ENCODE data around the gene RAB11B.
"Not testable (repeated sequence)": the region's sequence is repeated elsewhere in the genome, so short reads cannot be mapped to it uniquely, and the experiment has no call there.

Gene RAB11B

DNA sequence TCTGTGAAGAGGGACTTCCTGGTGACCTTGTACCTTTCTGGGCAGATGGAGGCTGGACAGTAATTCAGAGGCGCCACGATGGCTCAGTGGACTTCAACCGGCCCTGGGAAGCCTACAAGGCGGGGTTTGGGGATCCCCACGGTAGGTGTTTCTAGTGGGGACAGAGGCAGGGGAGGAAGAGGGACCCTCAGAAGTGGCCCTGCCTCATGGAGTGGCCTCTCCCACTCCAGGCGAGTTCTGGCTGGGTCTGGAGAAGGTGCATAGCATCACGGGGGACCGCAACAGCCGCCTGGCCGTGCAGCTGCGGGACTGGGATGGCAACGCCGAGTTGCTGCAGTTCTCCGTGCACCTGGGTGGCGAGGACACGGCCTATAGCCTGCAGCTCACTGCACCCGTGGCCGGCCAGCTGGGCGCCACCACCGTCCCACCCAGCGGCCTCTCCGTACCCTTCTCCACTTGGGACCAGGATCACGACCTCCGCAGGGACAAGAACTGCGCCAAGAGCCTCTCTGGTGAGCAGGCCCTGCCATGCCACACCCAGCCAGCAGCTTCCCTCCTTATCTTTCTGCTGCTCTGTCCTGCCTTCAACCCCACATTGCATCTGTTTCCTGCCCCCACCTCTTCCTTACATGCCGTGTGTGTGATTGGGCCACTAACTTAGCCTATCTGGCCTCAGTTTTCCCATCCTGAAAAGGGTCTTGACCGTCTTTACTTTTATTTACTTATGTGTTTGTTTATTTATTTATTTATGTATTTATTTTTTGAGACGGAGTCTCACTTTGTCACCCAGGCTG lies 19.0 kb upstream of the RAB11B start:
- DNase-seq: no peak

DNA sequence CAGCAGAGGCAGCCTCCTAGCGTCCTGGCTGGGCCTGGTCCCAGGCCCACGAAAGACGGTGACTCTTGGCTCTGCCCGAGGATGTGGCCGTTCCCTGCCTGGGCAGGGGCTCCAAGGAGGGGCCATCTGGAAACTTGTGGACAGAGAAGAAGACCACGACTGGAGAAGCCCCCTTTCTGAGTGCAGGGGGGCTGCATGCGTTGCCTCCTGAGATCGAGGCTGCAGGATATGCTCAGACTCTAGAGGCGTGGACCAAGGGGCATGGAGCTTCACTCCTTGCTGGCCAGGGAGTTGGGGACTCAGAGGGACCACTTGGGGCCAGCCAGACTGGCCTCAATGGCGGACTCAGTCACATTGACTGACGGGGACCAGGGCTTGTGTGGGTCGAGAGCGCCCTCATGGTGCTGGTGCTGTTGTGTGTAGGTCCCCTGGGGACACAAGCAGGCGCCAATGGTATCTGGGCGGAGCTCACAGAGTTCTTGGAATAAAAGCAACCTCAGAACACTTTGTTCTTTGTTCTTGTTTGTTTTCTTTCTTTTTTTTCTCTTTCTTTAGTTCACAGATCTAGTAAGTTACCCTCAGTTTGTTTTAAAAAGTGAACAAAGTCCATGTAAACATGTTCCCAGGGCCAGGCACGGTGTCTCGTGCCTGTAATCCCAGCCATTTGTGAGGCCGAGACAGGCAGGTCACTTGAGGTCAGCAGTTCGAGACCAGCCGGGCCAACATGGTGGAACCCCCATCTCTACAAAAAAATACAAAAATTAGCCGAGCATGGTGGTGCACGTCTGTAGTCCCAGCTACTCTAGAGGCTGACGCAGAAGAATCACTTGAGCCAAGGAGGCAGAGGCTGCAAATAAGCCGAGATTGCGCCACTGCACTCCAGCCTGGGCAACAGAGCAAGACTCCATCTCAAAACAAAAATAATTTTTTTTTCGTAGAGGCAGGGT lies 16.0 kb upstream of the RAB11B start:
- DNase-seq: no peak

DNA sequence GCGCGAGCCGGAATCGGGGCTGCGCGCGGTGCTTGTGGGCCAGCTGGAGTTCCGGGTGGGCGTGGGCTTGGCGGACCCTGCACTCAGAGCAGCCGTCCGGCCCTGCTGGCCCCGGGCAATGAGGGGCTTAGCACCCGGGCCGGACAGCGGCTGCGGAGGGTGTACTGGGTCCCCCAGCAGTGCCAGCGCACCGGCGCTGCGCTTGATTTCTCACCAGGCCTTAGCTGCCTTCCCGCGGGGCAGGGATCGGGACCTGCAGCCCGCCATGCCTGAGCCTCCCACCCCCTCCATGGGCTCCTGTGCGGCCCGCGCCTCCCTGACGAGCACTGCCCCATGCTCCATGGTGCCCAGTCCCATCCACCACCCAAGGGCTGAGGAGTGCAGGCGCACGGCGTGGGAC lies 14.4 kb upstream of the RAB11B start:
- DNase-seq: not testable (repeated sequence)

DNA sequence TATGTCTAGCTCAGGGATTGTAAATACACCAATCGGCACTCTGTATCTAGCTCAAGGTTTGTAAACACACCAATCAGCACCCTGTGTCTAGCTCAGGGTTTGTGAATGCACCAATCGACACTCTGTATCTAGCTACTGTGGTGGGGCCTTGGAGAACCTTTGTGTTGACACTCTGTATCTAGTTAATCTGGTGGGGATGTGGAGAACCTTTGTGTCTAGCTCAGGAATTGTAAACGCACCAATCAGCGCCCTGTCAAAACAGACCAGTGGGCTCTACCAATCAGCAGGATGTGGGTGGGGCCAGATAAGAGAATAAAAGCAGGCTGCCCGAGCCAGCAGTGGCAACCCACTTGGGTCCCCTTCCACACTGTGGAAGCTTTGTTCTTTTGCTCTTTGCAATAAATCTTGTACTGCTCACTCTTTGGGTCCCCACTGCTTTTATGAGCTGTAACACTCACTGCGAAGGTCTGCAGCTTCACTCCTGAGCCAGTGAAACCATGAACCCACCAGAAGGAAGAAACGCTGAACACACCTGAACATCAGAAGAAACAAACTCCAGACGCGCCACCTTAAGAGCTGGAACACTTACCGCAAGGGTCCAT lies 13.7 kb upstream of the RAB11B start:
- DNase-seq: not testable (repeated sequence)

DNA sequence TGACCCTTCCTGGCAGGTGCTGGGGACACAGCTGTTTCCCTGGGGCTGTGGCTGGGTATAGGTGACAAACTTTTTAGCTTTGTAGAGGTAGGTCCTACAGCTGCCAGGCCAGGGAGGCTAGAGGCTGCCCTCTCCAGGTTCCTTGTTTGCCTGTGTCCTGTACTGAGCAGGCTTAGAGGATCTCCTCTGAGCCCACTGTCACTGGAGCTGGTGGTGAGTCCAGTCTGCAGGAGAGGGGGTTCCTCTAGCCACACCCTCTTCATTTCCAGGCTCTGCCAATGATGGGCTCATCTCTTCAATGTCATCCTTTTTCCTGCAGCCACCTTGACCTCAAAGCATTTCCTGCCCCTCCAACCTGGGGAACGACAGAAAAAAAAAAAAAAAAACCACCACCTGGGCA lies 12.6 kb upstream of the RAB11B start:
- no peak for DNase-seq

DNA sequence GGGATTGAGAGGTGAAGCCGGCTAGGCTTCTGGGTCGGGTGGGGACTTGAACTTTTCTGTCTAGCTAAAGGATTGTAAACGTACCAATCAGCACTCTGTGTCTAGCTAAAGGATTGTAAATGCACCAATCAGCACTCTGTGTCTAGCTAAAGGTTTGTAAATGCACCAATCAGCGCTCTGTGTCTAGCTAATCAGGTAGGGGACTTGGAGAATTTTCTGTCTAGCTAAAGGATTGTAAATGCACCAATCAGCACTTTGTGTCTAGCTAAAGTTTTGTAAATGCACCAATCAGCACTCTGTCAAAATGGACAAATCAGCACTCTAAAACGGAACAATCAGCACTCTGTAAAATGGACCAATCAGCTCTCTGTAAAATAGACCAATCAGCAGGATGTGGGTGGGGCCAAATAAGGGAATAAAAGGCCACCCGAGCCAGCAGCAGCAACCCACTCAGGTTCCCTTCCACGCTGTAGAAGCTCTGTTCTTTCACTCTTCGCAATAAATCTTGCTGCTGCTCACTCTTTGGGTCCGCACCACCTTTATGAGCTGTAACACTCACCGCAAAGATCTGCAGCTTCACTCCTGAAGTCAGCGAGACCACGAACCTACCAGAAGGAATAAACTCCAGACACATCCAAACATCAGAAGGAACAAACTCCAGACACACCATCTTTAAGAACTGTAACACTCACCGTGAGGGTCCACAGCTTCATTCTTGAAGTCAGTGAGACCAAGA lies 10.8 kb upstream of the RAB11B start:
- not testable (repeated sequence) for DNase-seq

DNA sequence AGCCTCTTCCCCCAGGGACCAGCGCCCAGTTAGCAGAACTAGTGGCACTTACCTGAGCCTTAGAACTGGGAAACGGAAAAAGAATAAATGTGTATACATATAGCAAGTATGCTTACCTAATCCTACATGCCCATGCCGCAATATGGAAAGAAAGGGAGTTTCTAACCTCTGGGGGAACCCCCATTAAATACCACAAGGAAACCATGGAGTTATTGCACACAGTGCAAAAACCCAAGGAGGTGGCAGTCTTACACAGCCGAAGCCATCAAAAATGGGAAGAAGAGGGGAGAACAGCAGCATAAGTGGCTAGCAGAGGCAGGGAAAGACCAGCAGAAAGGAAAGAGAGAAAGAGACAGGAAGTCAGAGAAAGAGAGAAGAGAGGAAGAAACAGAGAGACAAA lies 5.6 kb upstream of the RAB11B start:
- not testable (repeated sequence) for DNase-seq

DNA sequence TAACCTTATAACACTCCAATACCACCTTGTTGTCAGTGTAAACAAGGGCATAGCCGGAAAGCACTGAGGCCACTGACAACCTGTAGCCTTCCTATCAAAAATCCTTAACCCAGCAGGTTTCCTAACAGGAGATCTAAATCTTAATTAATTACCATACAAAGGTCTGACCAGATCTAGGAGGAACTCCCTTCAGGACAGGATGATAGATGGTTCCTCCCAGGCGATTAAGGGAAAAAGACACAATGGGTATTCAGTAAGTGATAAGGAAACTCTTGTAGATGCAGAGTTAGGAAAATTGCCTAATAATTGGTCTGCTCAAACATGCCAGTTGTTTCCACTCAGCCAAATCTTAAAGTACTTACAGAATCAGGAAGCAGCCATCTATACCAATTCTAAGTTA lies 5.1 kb upstream of the RAB11B start:
- DNase-seq: not testable (repeated sequence)

DNA sequence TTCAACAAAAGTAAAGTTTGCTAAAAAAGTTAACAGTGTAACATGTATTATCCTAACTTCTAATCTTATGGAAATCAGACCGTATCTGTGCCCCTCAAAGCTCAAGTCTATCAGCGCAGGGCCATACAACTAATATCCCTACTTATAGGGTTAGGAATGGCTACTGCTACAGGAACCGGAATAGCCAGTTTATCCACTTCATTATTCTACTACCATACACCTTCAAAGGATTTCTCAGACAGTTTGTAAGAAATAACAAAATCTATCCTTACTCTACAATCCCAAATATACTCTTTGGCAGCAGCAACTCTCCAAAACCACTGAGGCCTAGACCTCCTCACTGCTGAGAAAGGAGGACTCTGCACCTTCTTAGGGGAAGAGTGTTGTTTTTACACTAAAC lies 4.6 kb upstream of the RAB11B start:
- not testable (repeated sequence) for DNase-seq

DNA sequence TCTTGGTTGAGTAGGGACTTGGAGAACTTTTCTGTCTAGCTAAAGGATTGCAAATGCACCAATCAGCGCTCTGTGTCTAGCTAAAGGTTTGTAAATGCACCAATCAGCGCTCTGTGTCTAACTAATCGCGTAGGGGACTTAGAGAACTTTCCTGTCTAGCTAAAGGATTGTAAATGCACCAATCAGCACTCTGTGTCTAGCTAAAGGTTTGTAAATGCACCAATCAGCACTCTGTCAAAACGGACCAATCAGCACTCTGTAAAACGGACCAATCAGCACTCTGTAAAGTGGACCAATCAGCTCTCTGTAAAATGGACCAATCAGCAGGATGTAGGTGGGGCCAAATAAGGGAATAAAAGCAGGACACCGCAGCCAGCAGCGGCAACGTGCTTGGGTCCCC lies 3.7 kb upstream of the RAB11B start:
- not testable (repeated sequence) for DNase-seq

DNA sequence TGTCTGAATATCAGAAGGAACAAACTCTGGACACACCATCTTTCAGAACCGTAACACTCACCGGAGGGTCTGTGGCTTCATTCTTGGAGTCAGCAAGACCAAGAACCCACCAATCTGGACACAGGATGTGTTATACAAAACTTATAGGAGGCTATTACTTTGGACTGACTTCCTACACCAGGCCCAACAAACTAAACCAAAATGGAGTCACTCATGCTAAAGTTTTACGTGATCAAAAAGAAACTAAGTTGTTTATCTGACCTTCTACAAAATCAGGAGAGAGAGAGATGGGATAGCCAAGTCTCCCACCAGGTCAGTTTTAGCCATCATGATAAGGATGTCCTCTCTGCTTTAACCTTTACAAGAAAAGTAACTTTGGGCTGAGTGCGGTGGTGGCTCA lies 3.2 kb upstream of the RAB11B start:
- DNase-seq: no peak

DNA sequence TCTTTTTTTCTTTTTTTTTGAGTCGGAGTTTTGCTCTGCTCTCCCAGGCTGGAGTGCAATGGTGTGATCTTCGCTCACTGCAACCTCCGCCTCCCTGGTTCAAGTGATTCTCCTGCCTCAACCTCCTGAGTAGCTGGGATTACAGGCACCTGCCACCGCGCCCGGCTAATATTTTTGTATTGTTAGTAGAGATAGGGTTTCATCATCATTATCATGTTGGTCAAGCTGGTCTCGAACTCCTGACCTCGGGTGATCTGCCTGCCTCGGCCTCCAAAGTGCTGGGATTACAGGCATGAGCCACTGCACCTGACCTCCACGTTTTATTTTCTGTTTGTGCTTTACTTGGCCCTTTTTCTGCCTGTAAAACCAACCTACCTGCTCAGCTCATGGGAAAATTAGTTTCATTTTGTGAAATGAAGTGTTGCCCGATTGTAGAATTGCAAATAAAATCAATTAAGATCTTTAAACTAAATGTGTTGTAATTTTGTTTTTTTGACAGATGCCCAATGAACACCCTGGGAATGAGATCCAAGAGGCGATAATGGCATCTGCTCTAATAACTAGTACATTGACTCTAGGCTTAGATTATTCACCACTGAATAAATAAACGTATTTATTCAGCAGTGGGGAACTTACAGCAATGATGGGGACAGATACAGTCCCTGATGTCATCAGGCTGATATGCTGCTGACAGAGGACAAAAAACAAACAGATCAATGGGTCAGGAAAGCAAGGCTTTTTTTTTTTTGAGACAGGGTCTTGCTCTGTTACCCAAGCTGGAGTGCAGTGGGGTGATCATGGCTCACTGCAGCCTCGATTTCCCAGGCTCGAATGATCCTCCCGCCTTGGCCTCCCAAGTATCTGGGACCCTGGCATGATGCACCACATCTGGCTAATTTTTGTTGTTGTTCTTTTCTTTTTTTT lies 2.2 kb upstream of the RAB11B start:
- DNase-seq: no peak

DNA sequence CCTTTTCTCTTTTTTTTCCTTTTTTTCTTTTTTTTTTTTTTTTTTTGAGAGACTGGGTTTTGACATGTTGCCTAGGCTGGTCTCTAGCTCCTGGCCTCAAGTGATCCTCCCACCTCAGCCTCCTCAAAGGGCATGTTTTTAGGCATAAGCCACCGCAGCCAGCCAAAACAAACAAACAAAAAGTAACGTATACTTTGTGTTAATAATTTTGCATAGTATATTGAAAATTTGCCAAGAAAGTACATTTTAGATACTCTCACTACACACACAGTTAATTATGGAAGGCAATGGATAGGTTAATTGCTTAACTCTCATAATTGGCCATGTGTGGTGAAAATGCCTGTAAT lies 1.6 kb upstream of the RAB11B start:
- no peak for DNase-seq

DNA sequence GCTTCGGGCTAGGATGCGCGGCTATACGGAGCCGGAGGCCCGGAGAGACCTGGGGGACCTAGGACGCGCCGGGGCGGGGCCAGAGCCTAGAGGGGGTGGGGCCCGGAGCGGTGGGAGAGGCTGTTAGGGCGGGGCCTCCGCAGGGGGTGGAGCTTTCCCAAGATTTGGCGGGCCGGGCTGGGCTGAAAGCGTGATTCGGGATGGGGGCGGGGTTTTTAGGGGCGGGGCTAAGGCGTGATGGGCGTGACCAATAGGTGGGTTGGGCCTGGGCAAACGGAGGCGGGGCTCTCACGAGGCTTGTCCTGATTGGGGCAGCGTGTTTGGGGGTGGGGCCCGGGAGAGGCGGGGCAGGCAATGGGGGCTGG lies 439 bp downstream of the RAB11B start:
- DNase-seq: peak; percentile 89

DNA sequence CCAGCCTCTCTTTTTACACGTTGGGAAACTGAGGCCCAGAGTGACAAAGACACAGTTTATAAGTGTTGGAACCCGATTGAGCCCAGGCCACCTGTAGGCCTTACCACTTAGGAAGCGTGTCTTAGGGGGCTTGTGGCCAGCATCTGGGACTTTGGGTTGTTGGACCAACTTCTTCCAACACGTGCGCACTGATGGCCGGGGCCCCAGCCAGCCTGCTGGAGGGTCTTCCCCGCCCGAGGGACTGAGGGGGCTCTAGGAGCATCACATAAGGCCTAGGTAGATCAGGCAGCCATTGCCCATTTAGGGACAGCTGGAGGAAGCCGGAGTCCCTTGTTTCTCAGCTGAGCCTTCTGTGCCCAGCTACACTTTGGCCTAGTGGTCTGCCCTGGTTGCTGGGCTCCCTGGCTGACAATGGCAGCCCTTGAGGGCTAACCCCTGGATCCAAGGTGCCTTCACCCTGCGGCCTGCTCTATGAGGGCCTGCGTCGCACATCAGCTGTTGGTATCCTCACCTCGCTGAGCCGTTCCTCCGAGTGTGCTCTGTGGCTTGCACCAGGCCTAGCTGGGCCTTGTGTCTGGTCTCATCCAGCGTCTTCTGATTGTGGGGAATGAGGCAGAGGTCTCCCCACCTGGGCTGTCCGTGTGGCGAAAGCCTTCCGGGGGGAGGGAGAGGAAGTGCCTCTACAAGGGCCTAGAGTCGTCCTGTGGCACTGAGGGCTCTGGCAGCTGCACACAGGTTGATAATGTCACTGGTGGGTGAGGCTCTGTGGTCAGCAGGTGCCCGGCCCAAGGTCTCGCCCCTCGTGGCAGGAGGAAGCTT lies 1.2 kb downstream of the RAB11B start:
- no peak for DNase-seq

DNA sequence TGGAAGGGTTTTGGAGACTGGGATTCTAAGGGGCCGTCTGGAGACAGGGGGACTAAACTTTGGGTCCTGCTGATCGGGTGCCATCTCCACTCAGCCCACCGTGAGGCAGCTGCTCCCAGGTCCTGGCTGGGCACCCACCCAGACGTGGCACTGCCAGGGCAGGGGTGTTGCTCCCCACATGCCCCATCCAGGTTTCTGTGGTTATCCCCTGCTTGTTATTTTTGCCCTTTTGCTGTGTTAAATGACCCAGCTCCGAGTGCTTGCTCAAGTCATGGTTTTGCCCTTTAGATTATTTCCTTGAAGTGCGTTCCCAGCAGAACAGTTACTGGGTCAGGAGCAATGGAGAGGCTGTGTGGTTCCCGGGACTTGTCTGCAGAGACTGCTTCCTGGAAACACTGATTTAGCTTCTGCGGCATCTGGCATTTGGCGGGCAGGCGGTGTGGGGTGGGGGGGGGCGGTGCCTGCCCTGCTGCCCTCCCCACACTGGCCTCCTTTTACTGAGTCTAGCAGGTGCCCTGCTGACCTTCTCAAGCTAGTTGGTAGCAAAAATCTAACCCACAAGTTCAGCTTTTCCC lies 1.9 kb downstream of the RAB11B start:
- no peak for DNase-seq

DNA sequence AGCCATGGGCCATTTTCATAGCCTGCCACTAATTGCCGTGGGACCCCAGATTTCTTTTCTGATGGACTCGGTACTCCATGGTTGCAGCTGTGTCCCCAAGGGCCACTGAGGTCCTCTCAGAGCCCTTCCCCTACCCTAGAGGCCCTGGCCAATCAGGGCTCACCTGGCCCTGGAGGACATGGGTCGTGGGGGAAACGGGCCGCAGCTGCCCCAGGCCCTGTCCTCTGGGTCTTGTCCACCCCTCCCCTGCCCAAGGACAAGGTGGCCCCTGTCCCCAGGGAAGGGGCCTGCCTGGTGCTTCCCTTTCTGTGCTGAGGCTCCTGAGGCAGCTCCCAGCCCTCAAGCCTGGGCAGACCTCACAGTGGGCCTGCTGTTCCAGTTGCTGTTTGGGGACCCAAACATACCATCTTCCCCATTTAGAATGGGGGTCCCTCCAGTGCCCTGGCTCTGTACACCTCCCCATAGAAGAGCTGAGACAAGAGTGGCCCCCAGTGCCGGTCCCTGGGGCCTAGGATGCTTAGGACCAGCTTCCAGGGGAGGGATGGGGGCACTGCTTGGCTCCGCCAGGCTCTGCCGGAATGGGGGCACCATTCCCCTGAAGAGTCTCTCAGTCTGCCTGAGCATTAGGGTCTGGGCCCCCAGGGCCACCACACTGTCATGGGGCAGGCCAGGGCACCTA lies 3.2 kb downstream of the RAB11B start:
- no peak for DNase-seq

DNA sequence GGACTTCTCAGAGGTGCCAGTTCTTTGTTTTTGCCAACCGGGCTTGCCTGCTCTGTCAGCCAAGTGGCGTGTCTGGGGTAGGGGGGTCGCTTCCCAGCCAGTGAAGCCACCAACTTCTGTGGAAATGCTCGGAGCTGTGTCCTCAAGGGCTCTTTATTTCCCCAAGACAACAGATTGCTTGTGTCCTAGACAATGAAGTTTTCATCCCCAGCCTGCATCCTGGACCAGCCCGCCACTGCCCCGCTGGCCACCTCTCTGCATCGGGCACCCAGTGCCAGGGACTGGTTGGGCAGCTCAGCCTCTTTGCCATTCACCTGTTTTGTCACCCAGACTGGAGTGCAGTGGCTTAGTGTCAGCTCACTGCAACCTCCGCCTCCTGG lies 3.7 kb downstream of the RAB11B start:
- no peak for DNase-seq

DNA sequence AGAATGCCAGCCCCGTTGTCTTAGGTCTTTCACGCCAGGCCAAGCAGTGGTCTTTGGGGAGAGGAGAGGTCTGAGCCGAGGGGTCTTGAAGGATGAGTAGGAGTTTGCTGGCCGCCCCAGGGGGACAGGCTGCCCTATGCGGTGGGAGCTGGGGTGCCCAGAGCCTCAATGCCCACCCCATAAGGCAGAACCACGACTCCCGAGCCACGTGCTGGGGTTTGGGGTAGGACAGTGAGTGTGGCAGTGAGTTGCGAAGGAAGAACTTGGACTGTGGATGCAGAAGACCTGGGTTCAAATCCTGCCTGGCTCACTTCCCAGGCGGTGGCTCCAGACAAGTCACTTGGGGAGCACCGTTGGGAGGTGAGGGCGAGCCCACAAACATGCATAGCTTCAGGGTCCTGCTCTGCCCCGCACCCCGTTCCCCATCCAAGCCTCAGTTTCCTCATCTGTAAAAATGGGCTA lies 5.5 kb downstream of the RAB11B start:
- no peak for DNase-seq

DNA sequence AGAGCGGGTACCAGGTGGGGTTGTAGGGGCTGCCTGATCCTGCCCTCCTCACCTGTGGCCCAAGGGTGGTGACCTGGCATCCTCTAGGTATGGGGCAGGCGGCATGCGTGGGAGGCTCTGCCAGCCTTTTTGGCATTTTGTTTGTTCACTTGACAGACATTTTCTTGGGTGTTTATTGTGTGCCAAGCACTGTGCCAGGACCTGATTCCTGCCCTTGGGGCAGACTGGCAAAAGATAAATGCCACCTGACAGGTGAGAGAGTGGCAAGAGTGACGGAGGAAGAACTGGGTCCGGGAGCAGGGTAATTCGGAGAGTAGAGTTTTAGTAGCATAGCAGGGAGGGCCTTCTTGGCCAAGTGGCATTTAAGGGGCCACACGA lies 6.0 kb downstream of the RAB11B start:
- no peak for DNase-seq
